Fibroblast of the aortic adventitia (primary cell): Measurements from ENCODE around the gene AKAP12. TPM values are rescaled to one million over a fixed set of nuclear protein-coding genes. Genes with fewer than 3 reads are reported as not detected.

Source experiments
- DNase-seq: peaks from one replicate; pipeline ENCODE4 v3.0.0-alpha.2; 2010; ENCODE audit warnings: low read depth
- H3K4me3 ChIP-seq: 2 replicates; pipeline ENCODE4 v1.5.1; 2011; ENCODE audit warnings: low read depth, mild to moderate bottlenecking, control low read depth, low read length, moderate library complexity
- total RNA-seq: library from RNA; depleted of rRNA; stranded (reverse); fragments of >200 nt; gene quantifications from 2 replicates; pipeline ENCODE4 v1.2.3, GENCODE V29; 2012; ENCODE audit warnings: low replicate concordance
- TF ChIP-seq, protein P1 (sequence below): IDR thresholded peaks from 2 replicates; pipeline ENCODE4 v1.5.1; 2011; ENCODE audit warnings: mild to moderate bottlenecking, low read length, control low read depth, inconsistent platforms; ENCODE audit not compliant: insufficient read depth

AKAP12 gene
- total RNA-seq, 1 donor: 196 TPM

DNA sequence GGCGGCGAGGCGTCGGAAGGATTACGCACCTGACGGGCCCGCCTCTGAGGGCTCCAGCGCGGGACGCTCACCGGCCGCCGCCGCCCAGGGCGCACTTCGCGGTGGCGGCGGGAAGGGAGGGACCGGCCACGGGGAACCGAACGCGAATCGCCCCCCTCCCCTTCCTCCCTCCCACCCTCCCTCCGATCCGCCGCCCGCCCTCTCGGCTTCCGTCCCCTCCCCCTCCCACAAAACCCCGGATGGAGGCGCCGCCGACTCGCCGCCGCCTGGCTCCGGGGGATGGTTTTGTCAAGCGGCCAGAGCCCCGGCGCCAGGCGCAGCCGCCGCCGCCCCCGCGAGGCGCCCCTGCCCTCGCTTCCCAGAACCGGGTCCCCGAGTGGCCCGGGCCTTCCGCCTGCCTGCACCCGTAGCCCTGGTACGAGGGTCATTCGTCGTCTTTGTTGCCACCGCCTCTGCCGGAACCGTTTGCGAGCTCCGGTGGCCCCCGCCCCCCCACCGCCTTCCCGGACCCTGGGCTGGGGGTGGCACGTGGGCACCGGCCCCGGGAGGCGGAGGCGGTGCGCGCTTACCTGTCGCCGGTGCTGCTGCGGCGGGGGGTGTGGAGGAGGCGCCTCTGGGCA, 151.2 kb downstream of the AKAP12 start:
- DNase-seq: peak; percentile 55
- H3K4me3 ChIP-seq: peak overlapping the region; percentile 81
- TF ChIP-seq, protein P1, sequence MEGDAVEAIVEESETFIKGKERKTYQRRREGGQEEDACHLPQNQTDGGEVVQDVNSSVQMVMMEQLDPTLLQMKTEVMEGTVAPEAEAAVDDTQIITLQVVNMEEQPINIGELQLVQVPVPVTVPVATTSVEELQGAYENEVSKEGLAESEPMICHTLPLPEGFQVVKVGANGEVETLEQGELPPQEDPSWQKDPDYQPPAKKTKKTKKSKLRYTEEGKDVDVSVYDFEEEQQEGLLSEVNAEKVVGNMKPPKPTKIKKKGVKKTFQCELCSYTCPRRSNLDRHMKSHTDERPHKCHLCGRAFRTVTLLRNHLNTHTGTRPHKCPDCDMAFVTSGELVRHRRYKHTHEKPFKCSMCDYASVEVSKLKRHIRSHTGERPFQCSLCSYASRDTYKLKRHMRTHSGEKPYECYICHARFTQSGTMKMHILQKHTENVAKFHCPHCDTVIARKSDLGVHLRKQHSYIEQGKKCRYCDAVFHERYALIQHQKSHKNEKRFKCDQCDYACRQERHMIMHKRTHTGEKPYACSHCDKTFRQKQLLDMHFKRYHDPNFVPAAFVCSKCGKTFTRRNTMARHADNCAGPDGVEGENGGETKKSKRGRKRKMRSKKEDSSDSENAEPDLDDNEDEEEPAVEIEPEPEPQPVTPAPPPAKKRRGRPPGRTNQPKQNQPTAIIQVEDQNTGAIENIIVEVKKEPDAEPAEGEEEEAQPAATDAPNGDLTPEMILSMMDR: no peak

- H3K4me3 ChIP-seq: peak within 1 kb of the TSS; percentile 81
- TF ChIP-seq, protein P1: no peak
- peak; percentile 67 for DNase-seq
These were observed 152.0 kb downstream of the AKAP12 start, which contains the start of gene ZBTB2 for GRCh38 chr6:151391471-151392413. TSS of gene ZBTB2 (minus strand) at chr6:151391559. CDS start at chr6:151373637, 17,922 bp downstream.

DNA sequence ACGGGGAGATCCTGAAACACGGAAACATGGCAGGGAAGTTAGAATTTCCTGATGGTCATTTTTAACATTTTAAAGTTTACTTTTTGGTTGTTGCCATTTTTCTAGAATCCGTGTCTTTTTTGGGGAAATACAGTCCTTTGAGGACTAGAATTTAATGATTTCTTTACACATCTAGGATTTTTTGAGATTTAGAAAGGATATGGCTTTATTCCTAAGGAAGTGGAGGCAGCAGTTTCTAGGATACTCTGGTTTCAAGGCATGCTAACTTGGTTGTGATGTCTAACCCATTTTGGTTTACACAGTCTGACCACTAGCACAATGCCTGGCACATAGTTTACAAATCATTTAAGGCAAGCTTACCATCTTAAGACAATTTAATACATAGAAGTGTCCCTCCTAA, 152.7 kb downstream of the AKAP12 start:
- DNase-seq: no peak
- H3K4me3 ChIP-seq: peak overlapping the region; percentile 81
- TF ChIP-seq, protein P1: no peak

DNA sequence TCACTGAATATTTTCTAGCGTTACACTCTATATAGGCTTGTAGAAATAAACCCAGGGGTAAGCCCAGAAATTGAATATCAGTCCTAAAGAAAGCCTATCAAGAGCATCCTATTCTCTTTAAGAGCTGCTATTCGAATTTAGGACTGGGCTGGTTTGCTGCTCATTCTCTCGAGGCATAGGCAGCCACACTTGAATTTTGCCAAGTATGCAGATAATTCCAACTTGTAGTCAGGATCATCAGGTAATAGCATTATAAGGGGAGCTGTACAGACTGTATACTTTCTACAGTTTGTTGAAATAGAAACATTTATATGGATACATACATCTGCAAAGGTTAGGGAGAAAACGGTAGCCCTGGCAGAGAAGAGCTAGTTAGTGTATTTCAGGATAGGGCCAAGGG, 153.6 kb downstream of the AKAP12 start:
- TF ChIP-seq, protein P1: no peak
- peak overlapping the region; percentile 19 for H3K4me3 ChIP-seq
- no peak for DNase-seq

DNA sequence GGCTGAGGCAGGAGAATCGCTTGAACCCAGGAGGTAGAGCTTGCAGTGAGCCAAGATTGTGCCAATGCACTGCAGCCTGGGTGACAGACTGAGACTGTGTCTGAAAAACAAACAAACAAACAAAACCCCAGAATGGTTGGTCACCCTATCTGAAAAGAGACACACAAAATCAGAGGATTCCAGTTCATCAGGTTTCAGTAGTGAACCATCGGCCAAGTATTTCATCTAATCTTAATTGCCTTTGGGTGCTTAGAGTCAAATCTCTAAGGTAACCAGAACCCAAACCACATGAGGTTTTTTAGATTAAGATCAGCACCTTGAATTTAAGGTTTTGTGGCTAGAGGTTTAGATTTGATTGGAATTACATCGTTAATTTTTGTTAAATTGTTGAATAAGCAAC, 159.9 kb downstream of the AKAP12 start:
- TF ChIP-seq, protein P1: no peak

GRCh38 chr6:151400473-151400872, 160.7 kb downstream of the AKAP12 start:
- no peak overlapping the region for H3K4me3 ChIP-seq
- TF ChIP-seq, protein P1: no peak
- no peak for DNase-seq

More for the DNA sequence above, 159.9 kb downstream of the AKAP12 start:
- no peak for DNase-seq
- H3K4me3 ChIP-seq: no peak overlapping the region
